Stimulated activated effector memory CD8-positive, alpha-beta T cell treated with anti-CD3 and anti-CD28 coated beads, Interleukin-12 subunit alpha, Interleukin-12 subunit beta, amount 100 ng/mL, for 72 hours (primary cell): ENCODE data around the gene CHTF18.
"Not testable (repeated sequence)": the region's sequence is repeated elsewhere in the genome, so short reads cannot be mapped to it uniquely, and the experiment has no call there.

Source experiments
- ATAC-seq: fragments of 150-1000 bp; cut with Tn5 transposase; 2 replicates; pipeline ENCODE4 v1.10.0; 2021
- DNase-seq, 2 donors: peaks; one replicate each; pipeline ENCODE4 v3.0.0; 2021 to 2022; ENCODE audit warnings: low spot score in 2 of 2
- H3K27ac Mint-ChIP-seq: one replicate; pipeline ENCODE4 v1.8.0; 2022; ENCODE audit warnings: mild to moderate bottlenecking, mixed read lengths
- H3K36me3 Mint-ChIP-seq: one replicate; pipeline ENCODE4 v1.8.0; 2022; ENCODE audit warnings: mild to moderate bottlenecking, mixed read lengths
- H3K4me1 Mint-ChIP-seq: one replicate; pipeline ENCODE4 v1.8.0; 2022; ENCODE audit warnings: mixed read lengths
- H3K4me3 Mint-ChIP-seq: one replicate; pipeline ENCODE4 v1.8.0; 2022; ENCODE audit warnings: mild to moderate bottlenecking, mixed read lengths
- H3K9me3 Mint-ChIP-seq: one replicate; pipeline ENCODE4 v1.8.0; 2022; ENCODE audit warnings: mixed read lengths

CHTF18 gene

GRCh38 chr16:788399-789126 lies at the start of gene CHTF18:
CHTF18 (plus strand) TSS chr16:788620; CDS start chr16:788685, 65 bp downstream.
- ATAC-seq (peak; percentile 86), DNase-seq (peak; percentile 93 to 94)
- Mint-ChIP-seq H3K27ac (peak within 1 kb of the TSS; percentile 81), H3K4me3 (peak within 1 kb of the TSS; percentile 77), H3K36me3 (peaks cover 44% of the 10 kb centered on the region), H3K9me3 (no peaks in the 10 kb centered on the region), H3K4me1 (peaks cover 20% of the 10 kb centered on the region)

- H3K36me3 Mint-ChIP-seq, result peaks cover 51% of the 10 kb centered on the region
- H3K4me1 Mint-ChIP-seq, result peaks cover 30% of the 10 kb centered on the region
- DNase-seq (no peak), ATAC-seq (no peak)
- no peaks in the 10 kb centered on the region for H3K9me3 Mint-ChIP-seq
- H3K27ac Mint-ChIP-seq, result peak overlapping the region; percentile 17
- peak overlapping the region; percentile 72 for H3K4me3 Mint-ChIP-seq
Measured at GRCh38 chr16:739560-740458, 48.6 kb upstream of the CHTF18 start.

GRCh38 chr16:740459-740763 lies 48.0 kb upstream of the CHTF18 start:
- Mint-ChIP-seq H3K36me3 (peaks cover 45% of the 10 kb centered on the region), H3K4me1 (peaks cover 25% of the 10 kb centered on the region), H3K27ac (peak overlapping the region; percentile 17), H3K4me3 (peak overlapping the region; percentile 72), H3K9me3 (no peaks in the 10 kb centered on the region)
- DNase-seq (peak in 1 of 2 donors; percentile 58), ATAC-seq (no peak)

GRCh38 chr16:740764-741505 lies 47.5 kb upstream of the CHTF18 start, which contains the start of gene CIAO3:
CIAO3 (minus strand) TSS chr16:740997; CDS start chr16:740985, 12 bp downstream.
- Mint-ChIP-seq H3K4me3 (peak within 1 kb of the TSS; percentile 72), H3K27ac (peak within 1 kb of the TSS; percentile 17), H3K4me1 (peaks cover 20% of the 10 kb centered on the region), H3K36me3 (peaks cover 40% of the 10 kb centered on the region), H3K9me3 (no peaks in the 10 kb centered on the region)
- peak; percentile 98 to 100 for DNase-seq
- ATAC-seq, result peak; percentile 80

GRCh38 chr16:741986-742629 lies 46.3 kb upstream of the CHTF18 start:
- H3K4me1 Mint-ChIP-seq, result peaks cover 13% of the 10 kb centered on the region
- no peaks in the 10 kb centered on the region for H3K9me3 Mint-ChIP-seq
- DNase-seq, result no peak
- H3K36me3 Mint-ChIP-seq, result peaks cover 28% of the 10 kb centered on the region
- no peak overlapping the region for H3K27ac Mint-ChIP-seq
- ATAC-seq, result no peak
- peak overlapping the region; percentile 72 for H3K4me3 Mint-ChIP-seq

- DNase-seq, H3K27ac Mint-ChIP-seq, ATAC-seq, H3K9me3 Mint-ChIP-seq, H3K4me3 Mint-ChIP-seq: not testable (repeated sequence)
- Mint-ChIP-seq H3K4me1 (peaks cover 13% of the 10 kb centered on the region), H3K36me3 (peaks cover 21% of the 10 kb centered on the region)
Measured at GRCh38 chr16:742894-743293, 45.5 kb upstream of the CHTF18 start.

- Mint-ChIP-seq H3K4me1 (peaks cover 13% of the 10 kb centered on the region), H3K9me3 (no peaks in the 10 kb centered on the region), H3K27ac (no peak overlapping the region), H3K4me3 (no peak overlapping the region), H3K36me3 (peaks cover 10% of the 10 kb centered on the region)
- DNase-seq, result no peak
- ATAC-seq, result no peak
Measured at GRCh38 chr16:743794-744500, 44.5 kb upstream of the CHTF18 start.

- no peak for ATAC-seq
- no peak for DNase-seq
- peaks cover 7% of the 10 kb centered on the region for H3K36me3 Mint-ChIP-seq
- H3K4me1 Mint-ChIP-seq, result no peaks in the 10 kb centered on the region
- no peak overlapping the region for H3K27ac Mint-ChIP-seq
- no peak overlapping the region for H3K4me3 Mint-ChIP-seq
- no peaks in the 10 kb centered on the region for H3K9me3 Mint-ChIP-seq
Measured at GRCh38 chr16:745739-746138, 42.7 kb upstream of the CHTF18 start.

GRCh38 chr16:746637-747036 lies 41.8 kb upstream of the CHTF18 start:
- ATAC-seq (no peak), DNase-seq (no peak)
- H3K36me3 Mint-ChIP-seq, result no peaks in the 10 kb centered on the region
- no peak overlapping the region for H3K27ac Mint-ChIP-seq
- no peaks in the 10 kb centered on the region for H3K9me3 Mint-ChIP-seq
- no peaks in the 10 kb centered on the region for H3K4me1 Mint-ChIP-seq
- no peak overlapping the region for H3K4me3 Mint-ChIP-seq

- no peaks in the 10 kb centered on the region for H3K4me1 Mint-ChIP-seq
- H3K9me3 Mint-ChIP-seq, result no peaks in the 10 kb centered on the region
- H3K36me3 Mint-ChIP-seq, result no peaks in the 10 kb centered on the region
- no peak overlapping the region for H3K4me3 Mint-ChIP-seq
- DNase-seq (no peak), ATAC-seq (no peak)
- no peak overlapping the region for H3K27ac Mint-ChIP-seq
Measured at GRCh38 chr16:747978-748746, 40.3 kb upstream of the CHTF18 start.

- H3K9me3 Mint-ChIP-seq, result no peaks in the 10 kb centered on the region
- H3K27ac Mint-ChIP-seq, result no peak overlapping the region
- no peaks in the 10 kb centered on the region for H3K4me1 Mint-ChIP-seq
- no peak for DNase-seq
- no peaks in the 10 kb centered on the region for H3K36me3 Mint-ChIP-seq
- ATAC-seq, result no peak
- H3K4me3 Mint-ChIP-seq, result no peak overlapping the region
Measured at GRCh38 chr16:749010-749409, 39.4 kb upstream of the CHTF18 start.

- Mint-ChIP-seq H3K9me3 (no peaks in the 10 kb centered on the region), H3K36me3 (no peaks in the 10 kb centered on the region), H3K4me1 (no peaks in the 10 kb centered on the region), H3K4me3 (no peak overlapping the region), H3K27ac (no peak overlapping the region)
- DNase-seq (no peak), ATAC-seq (no peak)
Measured at GRCh38 chr16:750485-750884, 37.9 kb upstream of the CHTF18 start.

GRCh38 chr16:751152-752006 lies 37.0 kb upstream of the CHTF18 start:
- Mint-ChIP-seq H3K4me3 (no peak overlapping the region), H3K27ac (no peak overlapping the region), H3K4me1 (no peaks in the 10 kb centered on the region), H3K36me3 (no peaks in the 10 kb centered on the region), H3K9me3 (no peaks in the 10 kb centered on the region)
- ATAC-seq, result no peak
- no peak for DNase-seq
